Dermis microvascular lymphatic vessel endothelial cell (primary cell): ENCODE results near the gene C5AR1. TPM values are rescaled to one million over a fixed set of nuclear protein-coding genes. Genes with fewer than 3 reads are reported as not detected.
"Not testable (repeated sequence)": the region's sequence is repeated elsewhere in the genome, so short reads cannot be mapped to it uniquely, and the experiment has no call there.

Experiments
- DNase-seq, 2 donors: peaks; one replicate each; pipeline versions ENCODE4 v3.0.0 to v3.0.0-alpha.2; 2010; ENCODE audit warnings: low read depth in 2 of 2
- total RNA-seq: library from RNA; depleted of rRNA; stranded (reverse); fragments of >200 nt; gene quantifications from 2 replicates; pipeline ENCODE4 v1.2.1, GENCODE V29; 2014

C5AR1 gene
- total RNA-seq, 1 donor from 2014 or later: not detected

GRCh38 chr19:47331490-47331889, 21.8 kb downstream of the C5AR1 start:
- DNase-seq: no peak

- DNase-seq: no peak
Observed at GRCh38 chr19:47331931-47332547, 22.4 kb downstream of the C5AR1 start, which contains the start of gene C5AR2. TSS of gene C5AR2 (plus strand) at chr19:47332175. CDS start at chr19:47340800, 8,625 bp downstream.

GRCh38 chr19:47336765-47337718, 27.4 kb downstream of the C5AR1 start:
- DNase-seq: not testable (repeated sequence)

GRCh38 chr19:47339196-47339880, 29.7 kb downstream of the C5AR1 start:
- no peak for DNase-seq

GRCh38 chr19:47340477-47341208, 31.0 kb downstream of the C5AR1 start:
- no peak for DNase-seq

GRCh38 chr19:47341734-47342133, 32.1 kb downstream of the C5AR1 start:
- no peak for DNase-seq

- no peak for DNase-seq
Observed at GRCh38 chr19:47343194-47343802, 33.6 kb downstream of the C5AR1 start.

GRCh38 chr19:47344425-47344824, 34.8 kb downstream of the C5AR1 start:
- no peak for DNase-seq

- not testable (repeated sequence) for DNase-seq
Observed at GRCh38 chr19:47346024-47346423, 36.4 kb downstream of the C5AR1 start.

- peak; percentile 98 to 99 for DNase-seq
Observed at GRCh38 chr19:47348819-47349795, 39.4 kb downstream of the C5AR1 start, which contains the start of gene DHX34. TSS of gene DHX34 (plus strand) at chr19:47349315. CDS start at chr19:47353031, 3,716 bp downstream.

GRCh38 chr19:47350630-47351029, 41.0 kb downstream of the C5AR1 start:
- no peak for DNase-seq

GRCh38 chr19:47351548-47351947, 41.9 kb downstream of the C5AR1 start:
- DNase-seq: peak in 1 of 2 donors; percentile 59

GRCh38 chr19:47352095-47352494, 42.4 kb downstream of the C5AR1 start:
- DNase-seq: no peak

- DNase-seq: no peak
Observed at GRCh38 chr19:47353307-47353712, 43.6 kb downstream of the C5AR1 start.

- DNase-seq: no peak
Observed at GRCh38 chr19:47356900-47357299, 47.2 kb downstream of the C5AR1 start.

- DNase-seq: no peak
Observed at GRCh38 chr19:47357788-47358680, 48.4 kb downstream of the C5AR1 start.

- no peak for DNase-seq
Observed at GRCh38 chr19:47358936-47359335, 49.3 kb downstream of the C5AR1 start.

- no peak for DNase-seq
Observed at GRCh38 chr19:47362321-47362720, 52.7 kb downstream of the C5AR1 start.
